Caco-2 (cell line): ENCODE measurements around the gene ALG5. TPM values are rescaled to one million over a fixed set of nuclear protein-coding genes. Genes with fewer than 3 reads are reported as not detected.

Source experiments
- BruUV-seq: library from RNA; stranded (reverse); fragments of 400-500 nt; replicated peaks from 2 replicates; lab custom pipeline; 2021; lab: Mats Ljungman, UMichigan
- CTCF ChIA-PET: fragments of 300-600 bp; sonication (Branson Sonifier 250); formaldehyde crosslinking; loops from one replicate; lab custom pipeline; 2022; ENCODE audit warnings: antibody characterized with exemption; lab: Charles Lee
- POLR2A ChIA-PET: fragments of 300-600 bp; sonication (Branson Sonifier 250); formaldehyde crosslinking; loops from one replicate; lab custom pipeline; 2022; ENCODE audit warnings: antibody characterized with exemption; lab: Charles Lee
- DNase-seq, 2 experiments: peaks; one replicate each; pipeline versions ENCODE4 v3.0.0 to v3.0.0-alpha.2; 2020 to 2022
- H3K27me3 ChIP-seq: replicated peaks from 2 replicates; pipeline ENCODE4 v1.6.0; 2011; ENCODE audit warnings: low read length; ENCODE audit not compliant: control insufficient read depth, insufficient read depth
- H3K36me3 ChIP-seq: 2 replicates; pipeline ENCODE4 v1.5.1; 2011; ENCODE audit warnings: low read length; ENCODE audit not compliant: control insufficient read depth, insufficient read depth
- H3K4me1 ChIP-seq: fragments of 250-450 bp; sonication (Bioruptor Pico); 2 replicates; pipeline ENCODE4 v1.5.1; 2020; ENCODE audit warnings: mild to moderate bottlenecking
- H3K4me3 ChIP-seq: 2 replicates; pipeline ENCODE4 v1.5.1; 2011; ENCODE audit warnings: low read depth, mild to moderate bottlenecking, control low read depth, low read length
- H3K9me3 ChIP-seq: fragments of 250-450 bp; sonication (Bioruptor Pico); 2 replicates; pipeline ENCODE4 v1.5.1; 2020; ENCODE audit warnings: mild to moderate bottlenecking, moderate library complexity
- H3K27ac Mint-ChIP-seq: one replicate; pipeline ENCODE4 v1.8.0; 2022; ENCODE audit warnings: mixed read lengths; ENCODE audit not compliant: unreplicated experiment
- H3K27me3 Mint-ChIP-seq: one replicate; pipeline ENCODE4 v1.8.0; 2022; ENCODE audit warnings: mixed read lengths; ENCODE audit not compliant: insufficient read depth, unreplicated experiment
- H3K36me3 Mint-ChIP-seq: one replicate; pipeline ENCODE4 v1.8.0; 2022; ENCODE audit warnings: mild to moderate bottlenecking, mixed read lengths; ENCODE audit not compliant: insufficient read depth, unreplicated experiment
- H3K4me1 Mint-ChIP-seq: one replicate; pipeline ENCODE4 v1.8.0; 2022; ENCODE audit warnings: low read depth, mixed read lengths; ENCODE audit not compliant: unreplicated experiment
- H3K4me3 Mint-ChIP-seq: one replicate; pipeline ENCODE4 v1.8.0; 2022; ENCODE audit warnings: mild to moderate bottlenecking, moderate library complexity, mixed read lengths; ENCODE audit not compliant: unreplicated experiment
- H3K9me3 Mint-ChIP-seq: one replicate; pipeline ENCODE4 v1.8.0; 2022; ENCODE audit warnings: mixed read lengths; ENCODE audit not compliant: unreplicated experiment
- intact Hi-C: fragments of 100-400 bp; cut with micrococcal nuclease; formaldehyde crosslinking; loops from one replicate; pipeline ENCODE4 v1.10.0; 2022; ENCODE audit not compliant: unreplicated experiment
- total RNA-seq: library from RNA; stranded (reverse); gene quantifications from 2 replicates; pipeline ENCODE4 v1.2.3, GENCODE V29; 2022
- TF ChIP-seq, protein P1 (sequence below), 2 experiments: fragments of 200-600 bp in 1 of 2; IDR thresholded peaks; 1 replicate in 1 of 2; 2 replicates in 1 of 2; pipeline versions ENCODE4 v1.5.1 to v1.8.0; 2011 to 2022; ENCODE audit warnings: antibody characterized with exemption in 1 of 2, control low read depth in 1 of 2, inconsistent platforms in 1 of 2, low read depth in 1 of 2, low read length in 1 of 2, mild to moderate bottlenecking in 1 of 2, moderate library complexity in 1 of 2; ENCODE audit not compliant: insufficient read depth in 1 of 2, severe bottlenecking in 1 of 2, unreplicated experiment in 1 of 2

Gene ALG5
- total RNA-seq, 1 experiment from 2014 or later: 62.0 TPM

DNA sequence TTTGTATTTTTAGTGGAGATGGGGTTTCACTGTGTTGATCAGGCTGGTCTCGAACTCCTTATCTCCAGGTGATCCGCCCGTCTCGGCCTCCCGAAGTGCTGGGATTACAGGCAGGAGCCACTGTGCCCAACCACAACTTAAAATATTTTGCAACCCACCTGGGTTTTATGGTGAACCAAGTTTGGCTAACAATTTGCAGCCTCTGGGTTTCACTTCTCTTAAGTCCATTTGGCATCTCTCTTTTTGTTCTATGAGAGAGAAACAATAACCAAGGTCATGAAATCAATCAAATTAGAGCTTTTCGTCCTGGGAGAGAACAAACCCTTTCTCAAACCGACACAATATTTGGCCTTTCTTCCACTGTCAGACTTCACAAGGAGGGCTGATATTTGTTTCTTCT lies 73.5 kb downstream of the ALG5 start:
- no peaks in the 10 kb centered on the region for H3K36me3 Mint-ChIP-seq
- no TSS peak for BruUV-seq
- no peaks in the 10 kb centered on the region for H3K9me3 ChIP-seq
- no peaks in the 10 kb centered on the region for H3K36me3 ChIP-seq
- H3K27me3 ChIP-seq: no peaks in the 10 kb centered on the region
- ChIA-PET POLR2A (no interaction called here), CTCF (no interaction called here)
- no peak overlapping the region for H3K4me3 Mint-ChIP-seq
- peaks cover 2% of the 10 kb centered on the region for H3K27me3 Mint-ChIP-seq
- H3K27ac Mint-ChIP-seq: no peak overlapping the region
- no peak overlapping the region for H3K4me3 ChIP-seq
- H3K4me1 ChIP-seq: no peaks in the 10 kb centered on the region
- no peaks in the 10 kb centered on the region for H3K9me3 Mint-ChIP-seq
- TF ChIP-seq, protein P1, sequence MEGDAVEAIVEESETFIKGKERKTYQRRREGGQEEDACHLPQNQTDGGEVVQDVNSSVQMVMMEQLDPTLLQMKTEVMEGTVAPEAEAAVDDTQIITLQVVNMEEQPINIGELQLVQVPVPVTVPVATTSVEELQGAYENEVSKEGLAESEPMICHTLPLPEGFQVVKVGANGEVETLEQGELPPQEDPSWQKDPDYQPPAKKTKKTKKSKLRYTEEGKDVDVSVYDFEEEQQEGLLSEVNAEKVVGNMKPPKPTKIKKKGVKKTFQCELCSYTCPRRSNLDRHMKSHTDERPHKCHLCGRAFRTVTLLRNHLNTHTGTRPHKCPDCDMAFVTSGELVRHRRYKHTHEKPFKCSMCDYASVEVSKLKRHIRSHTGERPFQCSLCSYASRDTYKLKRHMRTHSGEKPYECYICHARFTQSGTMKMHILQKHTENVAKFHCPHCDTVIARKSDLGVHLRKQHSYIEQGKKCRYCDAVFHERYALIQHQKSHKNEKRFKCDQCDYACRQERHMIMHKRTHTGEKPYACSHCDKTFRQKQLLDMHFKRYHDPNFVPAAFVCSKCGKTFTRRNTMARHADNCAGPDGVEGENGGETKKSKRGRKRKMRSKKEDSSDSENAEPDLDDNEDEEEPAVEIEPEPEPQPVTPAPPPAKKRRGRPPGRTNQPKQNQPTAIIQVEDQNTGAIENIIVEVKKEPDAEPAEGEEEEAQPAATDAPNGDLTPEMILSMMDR (IDR thresholded peaks at IDR 0.05; ENCODE audit: insufficient read depth in 1 of 2, low read depth in 1 of 2, low read length in 1 of 2, severe bottlenecking in 1 of 2, unreplicated experiment in 1 of 2): no peak
- H3K4me1 Mint-ChIP-seq: no peaks in the 10 kb centered on the region
- intact Hi-C loops: no loop called here
- no peak for DNase-seq

DNA sequence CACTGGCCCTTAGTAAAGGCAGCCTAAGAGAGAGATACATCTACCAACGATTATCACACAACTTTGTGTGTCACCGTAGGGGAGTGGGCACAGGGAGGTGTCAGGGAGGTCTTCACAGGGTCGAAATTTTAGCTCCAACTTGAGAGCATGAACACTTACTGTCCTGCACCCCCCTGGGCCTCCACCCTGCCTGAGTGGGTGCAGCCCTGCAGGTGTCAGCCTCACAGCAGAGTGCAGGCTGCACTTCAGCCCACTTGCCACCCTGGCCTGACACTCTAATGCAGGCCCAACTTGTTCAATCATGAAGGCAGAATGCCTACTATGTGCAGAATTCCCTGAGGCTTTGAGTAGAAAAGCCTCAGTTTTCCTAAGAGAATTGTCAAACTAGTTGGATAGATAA lies 75.1 kb downstream of the ALG5 start:
- no TSS peak for BruUV-seq
- Histone ChIP-seq H3K36me3 (no peaks in the 10 kb centered on the region), H3K4me3 (no peak overlapping the region), H3K4me1 (no peaks in the 10 kb centered on the region), H3K27me3 (no peaks in the 10 kb centered on the region), H3K9me3 (no peaks in the 10 kb centered on the region)
- TF ChIP-seq, protein P1 (IDR thresholded peaks at IDR 0.05; ENCODE audit: insufficient read depth in 1 of 2, low read depth in 1 of 2, low read length in 1 of 2, severe bottlenecking in 1 of 2, unreplicated experiment in 1 of 2): no peak
- Mint-ChIP-seq H3K4me3 (no peak overlapping the region), H3K4me1 (peaks cover 2% of the 10 kb centered on the region), H3K9me3 (no peaks in the 10 kb centered on the region), H3K27ac (no peak overlapping the region), H3K36me3 (no peaks in the 10 kb centered on the region), H3K27me3 (peaks cover 2% of the 10 kb centered on the region)
- intact Hi-C loops: no loop called here
- no peak for DNase-seq
- POLR2A ChIA-PET: no interaction called here
- CTCF ChIA-PET: no interaction called here

DNA sequence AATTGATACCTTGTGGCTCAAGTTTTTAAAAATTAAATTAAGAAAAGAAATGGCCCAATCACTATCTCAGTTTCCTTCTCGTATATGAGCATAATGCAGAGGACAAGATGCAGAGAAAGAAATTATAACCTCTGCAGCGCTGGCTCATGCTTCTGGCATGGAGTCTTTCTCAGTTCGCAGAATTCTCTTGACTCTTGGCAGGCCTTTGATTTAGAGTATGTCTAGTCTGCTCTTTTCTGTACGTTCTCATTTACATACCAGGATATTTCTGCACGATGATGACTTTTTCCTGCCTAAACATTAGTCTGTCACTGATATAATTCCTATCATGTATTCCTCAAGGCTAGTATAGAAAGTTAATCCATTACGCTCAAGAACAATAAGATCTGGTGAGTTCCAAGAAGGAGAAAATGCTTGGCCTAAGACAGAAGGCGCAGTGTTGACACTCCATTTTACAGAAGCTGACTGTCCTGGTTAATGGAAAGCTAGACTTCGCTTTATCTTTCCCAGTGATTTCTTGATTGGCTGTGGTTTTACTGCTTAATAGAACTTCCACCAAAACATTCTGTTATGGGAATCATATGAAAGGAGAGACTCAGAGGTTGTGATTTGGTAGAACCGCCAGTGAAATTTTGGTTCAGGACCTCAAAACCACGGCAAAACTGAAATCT lies 77.4 kb downstream of the ALG5 start:
- Mint-ChIP-seq H3K36me3 (no peaks in the 10 kb centered on the region), H3K9me3 (no peaks in the 10 kb centered on the region), H3K4me1 (peaks cover 7% of the 10 kb centered on the region), H3K27ac (no peak overlapping the region), H3K4me3 (no peak overlapping the region), H3K27me3 (peaks cover 8% of the 10 kb centered on the region)
- TF ChIP-seq, protein P1 (IDR thresholded peaks at IDR 0.05; ENCODE audit: insufficient read depth in 1 of 2, low read depth in 1 of 2, low read length in 1 of 2, severe bottlenecking in 1 of 2, unreplicated experiment in 1 of 2): no peak
- CTCF ChIA-PET: no interaction called here
- POLR2A ChIA-PET: no interaction called here
- Histone ChIP-seq H3K4me3 (no peak overlapping the region), H3K36me3 (no peaks in the 10 kb centered on the region), H3K9me3 (no peaks in the 10 kb centered on the region), H3K27me3 (no peaks in the 10 kb centered on the region), H3K4me1 (no peaks in the 10 kb centered on the region)
- no peak for DNase-seq
- intact Hi-C loops: no loop called here
- BruUV-seq: no TSS peak
